Body of pancreas (tissue), 4 donors: Measurements from ENCODE around the gene SEL1L. TPM values are rescaled to one million over a fixed set of nuclear protein-coding genes. Genes with fewer than 3 reads are reported as not detected.

Experiments
- ATAC-seq: fragments of 150-250 bp; one replicate; pipeline ENCODE4 v1.9.1; 2016
- DNase-seq, 4 donors: peaks; one replicate each; pipeline ENCODE4 v3.0.0-alpha.2; 2019
- H3K27ac ChIP-seq, 4 donors: fragments of 200-600 bp; sonication (generic); 1 replicate in 3 of 4; 2 replicates in 1 of 4; pipeline versions ENCODE4 v1.5.1 to v1.6.1; 2016 to 2019; ENCODE audit warnings: mild to moderate bottlenecking in 1 of 4, mixed read lengths in 1 of 4, moderate library complexity in 1 of 4
- H3K27me3 ChIP-seq, 2 donors: fragments of 200-600 bp; sonication (generic); one replicate each; pipeline ENCODE4 v1.6.0; 2016; ENCODE audit warnings: mild to moderate bottlenecking in 1 of 2
- H3K36me3 ChIP-seq, 2 donors: fragments of 200-600 bp; sonication (generic); replicated peaks in 1 of 2; 2 replicates each; pipeline ENCODE4 v1.5.1; 2016; ENCODE audit warnings: low read depth in 2 of 2; ENCODE audit not compliant: insufficient read depth in 1 of 2
- H3K4me1 ChIP-seq: fragments of 200-600 bp; sonication (generic); one replicate; pipeline ENCODE4 v1.6.0; 2016
- H3K4me3 ChIP-seq, 2 donors: fragments of 200-600 bp; sonication (generic); 1 replicate in 1 of 2; 2 replicates in 1 of 2; pipeline ENCODE4 v1.5.1; 2016 to 2019
- H3K9me3 ChIP-seq, 3 donors: fragments of 200-600 bp; sonication (generic); 1 replicate in 2 of 3; 2 replicates in 1 of 3; pipeline ENCODE4 v1.5.1; 2016
- POLR2A ChIP-seq, 3 donors: fragments of 450-650 bp; IDR thresholded peaks; one replicate each; pipeline ENCODE4 v1.6.1; 2016; ENCODE audit warnings: antibody characterized with exemption in 3 of 3, mild to moderate bottlenecking in 2 of 3
- WGBS, 2 donors: methylation state at CpG; one replicate each; pipeline ENCODE4 v1.1.5; 2017; 5-methylcytosine and 5-hydroxymethylcytosine counted together
- intact Hi-C: fragments of 100-400 bp; cut with DNase I; formaldehyde crosslinking; loops from one replicate; pipeline ENCODE4 v1.15.1; 2023
- total RNA-seq, 2 donors: library from RNA; depleted of rRNA; stranded (reverse); fragments of >200 nt; gene quantifications; one replicate each; pipeline ENCODE4 v1.1.0, GENCODE V29; 2016
- TF ChIP-seq, protein P1 (sequence below), 7 experiments: fragments of 450-650 bp in 4 of 7; fragments of 200-600 bp in 3 of 7; sonication (generic) in 3 of 7; IDR thresholded peaks; one replicate each; pipeline ENCODE4 v1.5.1; 2016 to 2019; ENCODE audit warnings: antibody characterized with exemption in 7 of 7

SEL1L gene
- total RNA-seq, 2 donors from 2014 or later, result 183 to 268 TPM

DNA sequence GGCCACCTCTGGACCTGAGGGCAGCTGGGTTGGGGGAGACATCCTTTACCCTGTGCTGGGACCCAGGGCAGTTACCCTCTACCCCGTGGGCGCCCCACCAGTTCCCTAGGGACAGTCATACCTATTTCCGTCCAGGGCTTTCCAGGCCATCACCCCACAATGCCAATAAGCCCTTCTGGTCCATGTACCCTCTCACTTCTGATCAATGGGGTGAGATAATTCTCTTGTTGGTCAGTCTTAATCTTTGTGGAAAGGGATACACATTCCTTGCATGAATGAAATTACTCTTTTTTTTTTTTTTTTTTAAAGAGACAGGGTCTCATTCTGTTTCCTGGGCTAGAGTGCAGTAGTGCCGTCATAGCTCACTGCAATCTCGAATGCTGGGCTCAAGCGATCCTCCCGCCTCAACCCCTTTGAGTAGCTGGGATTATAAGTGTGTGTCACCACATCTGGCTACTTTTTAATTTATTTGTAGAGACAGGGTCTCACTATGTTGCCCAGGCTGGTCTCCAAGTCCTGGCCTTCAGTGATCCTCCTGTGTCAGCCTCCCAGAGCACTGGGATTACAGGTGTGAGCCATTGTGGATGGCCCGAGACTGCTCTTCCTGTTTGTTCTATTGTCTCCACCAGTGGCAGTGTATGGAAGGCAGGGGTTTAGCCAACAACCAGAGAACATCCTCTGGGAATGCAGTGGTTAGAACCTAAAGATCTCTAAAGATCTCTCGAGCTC, 87.2 kb downstream of the SEL1L start:
- no peak overlapping the region for H3K4me3 ChIP-seq
- H3K9me3 ChIP-seq, result no peaks in the 10 kb centered on the region
- H3K36me3 ChIP-seq, result no peaks in the 10 kb centered on the region
- TF ChIP-seq POLR2A (IDR thresholded peaks at IDR 0.05), result no peak
- H3K27ac ChIP-seq, result no peak overlapping the region
- H3K27me3 ChIP-seq, result no peaks in the 10 kb centered on the region
- DNase-seq (no peak), ATAC-seq (no peak)
- 88 to 89% methylated on average over 9 of the region's 9 CpGs for WGBS, 2 donors
- intact Hi-C loops, result no loop called here
- peaks cover 10% of the 10 kb centered on the region for H3K4me1 ChIP-seq

DNA sequence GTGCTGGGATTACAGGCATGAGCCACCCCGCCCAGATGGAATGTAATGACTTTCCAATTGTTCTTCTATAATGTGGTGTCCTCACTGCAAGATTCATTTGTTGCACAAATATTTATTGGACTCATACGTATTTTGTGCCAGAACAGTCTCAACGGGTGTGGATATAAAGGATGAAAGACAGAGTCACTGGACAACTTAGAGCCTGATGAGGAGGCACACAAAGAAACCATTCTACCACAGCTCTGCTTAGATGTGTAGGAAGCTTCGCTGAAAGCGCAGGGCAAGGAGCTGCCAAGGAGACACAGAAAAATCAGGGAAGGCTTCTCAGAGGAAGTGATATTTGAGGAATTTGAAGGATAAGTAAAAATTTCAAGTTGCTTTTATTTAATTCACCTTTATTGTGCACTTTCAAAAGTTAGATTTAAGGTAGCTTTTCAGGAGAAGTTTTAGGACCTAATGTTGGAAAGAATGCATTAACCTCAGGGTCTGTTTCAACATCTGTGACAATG, 92.0 kb downstream of the SEL1L start:
- no peaks in the 10 kb centered on the region for H3K9me3 ChIP-seq
- H3K36me3 ChIP-seq, result no peaks in the 10 kb centered on the region
- no peak overlapping the region for H3K4me3 ChIP-seq
- 67 to 70% methylated on average over 5 of the region's 5 CpGs for WGBS, 2 donors
- intact Hi-C loops, result no loop called here
- no peak for TF ChIP-seq POLR2A (IDR thresholded peaks at IDR 0.05)
- TF ChIP-seq, protein P1, sequence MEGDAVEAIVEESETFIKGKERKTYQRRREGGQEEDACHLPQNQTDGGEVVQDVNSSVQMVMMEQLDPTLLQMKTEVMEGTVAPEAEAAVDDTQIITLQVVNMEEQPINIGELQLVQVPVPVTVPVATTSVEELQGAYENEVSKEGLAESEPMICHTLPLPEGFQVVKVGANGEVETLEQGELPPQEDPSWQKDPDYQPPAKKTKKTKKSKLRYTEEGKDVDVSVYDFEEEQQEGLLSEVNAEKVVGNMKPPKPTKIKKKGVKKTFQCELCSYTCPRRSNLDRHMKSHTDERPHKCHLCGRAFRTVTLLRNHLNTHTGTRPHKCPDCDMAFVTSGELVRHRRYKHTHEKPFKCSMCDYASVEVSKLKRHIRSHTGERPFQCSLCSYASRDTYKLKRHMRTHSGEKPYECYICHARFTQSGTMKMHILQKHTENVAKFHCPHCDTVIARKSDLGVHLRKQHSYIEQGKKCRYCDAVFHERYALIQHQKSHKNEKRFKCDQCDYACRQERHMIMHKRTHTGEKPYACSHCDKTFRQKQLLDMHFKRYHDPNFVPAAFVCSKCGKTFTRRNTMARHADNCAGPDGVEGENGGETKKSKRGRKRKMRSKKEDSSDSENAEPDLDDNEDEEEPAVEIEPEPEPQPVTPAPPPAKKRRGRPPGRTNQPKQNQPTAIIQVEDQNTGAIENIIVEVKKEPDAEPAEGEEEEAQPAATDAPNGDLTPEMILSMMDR (IDR thresholded peaks at IDR 0.05), result no peak
- peaks cover 6% of the 10 kb centered on the region for H3K4me1 ChIP-seq
- no peak for ATAC-seq
- DNase-seq, result no peak
- no peak overlapping the region for H3K27ac ChIP-seq
- no peaks in the 10 kb centered on the region for H3K27me3 ChIP-seq

DNA sequence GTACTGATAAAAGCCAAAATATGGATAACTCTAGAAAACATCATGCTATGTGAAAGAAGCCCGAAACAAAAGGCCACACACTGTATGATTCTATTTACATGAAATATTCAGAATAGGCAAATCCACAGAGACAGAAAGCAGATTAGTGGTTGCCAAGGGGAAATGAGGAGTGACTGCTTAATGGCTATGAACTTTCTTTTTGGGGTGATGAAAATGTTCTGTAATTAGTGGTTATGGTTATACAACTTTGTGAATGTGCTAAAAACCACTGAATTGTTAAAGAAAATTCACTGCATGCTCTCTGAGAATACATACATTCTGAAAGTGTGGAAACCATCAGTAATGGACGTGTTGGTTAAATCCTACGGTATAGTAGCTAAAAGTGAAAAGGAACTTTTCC, 93.6 kb downstream of the SEL1L start:
- DNase-seq, result no peak
- no peak for ATAC-seq
- H3K4me1 ChIP-seq, result peaks cover 13% of the 10 kb centered on the region
- intact Hi-C loops, result no loop called here
- H3K4me3 ChIP-seq, result no peak overlapping the region
- no peaks in the 10 kb centered on the region for H3K36me3 ChIP-seq
- TF ChIP-seq, protein P1 (IDR thresholded peaks at IDR 0.05), result no peak
- no peak for TF ChIP-seq POLR2A (IDR thresholded peaks at IDR 0.05)
- WGBS, 2 donors, result 75% methylated on average over 3 of the region's 3 CpGs
- no peaks in the 10 kb centered on the region for H3K27me3 ChIP-seq
- no peaks in the 10 kb centered on the region for H3K9me3 ChIP-seq
- no peak overlapping the region for H3K27ac ChIP-seq

DNA sequence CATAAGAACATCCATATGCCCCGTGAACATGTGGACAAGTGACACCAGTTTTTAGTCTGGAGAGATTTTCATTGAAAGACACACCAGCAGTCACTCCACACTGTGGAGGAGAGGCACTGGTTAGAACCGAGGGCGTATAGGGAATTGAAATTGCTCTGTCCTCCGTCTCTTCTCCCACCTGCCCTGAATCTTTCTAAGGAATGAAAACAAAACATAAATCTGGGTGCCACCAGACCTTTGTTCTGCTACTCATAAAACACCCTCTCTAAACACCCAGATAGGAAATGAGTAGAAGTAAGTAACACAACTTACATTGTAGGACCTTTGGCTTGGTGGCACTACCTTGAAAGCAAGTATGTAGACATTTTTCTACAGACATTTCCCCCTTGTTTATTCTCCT, 96.4 kb downstream of the SEL1L start:
- no peak overlapping the region for H3K27ac ChIP-seq
- DNase-seq (no peak), ATAC-seq (no peak)
- peaks cover 14% of the 10 kb centered on the region for H3K4me1 ChIP-seq
- no peak for TF ChIP-seq POLR2A (IDR thresholded peaks at IDR 0.05)
- TF ChIP-seq, protein P1 (IDR thresholded peaks at IDR 0.05), result no peak
- no peaks in the 10 kb centered on the region for H3K27me3 ChIP-seq
- WGBS, 2 donors, result 30 to 36% methylated on average over 4 of the region's 4 CpGs
- intact Hi-C loops, result no loop called here
- no peaks in the 10 kb centered on the region for H3K36me3 ChIP-seq
- no peaks in the 10 kb centered on the region for H3K9me3 ChIP-seq
- no peak overlapping the region for H3K4me3 ChIP-seq

DNA sequence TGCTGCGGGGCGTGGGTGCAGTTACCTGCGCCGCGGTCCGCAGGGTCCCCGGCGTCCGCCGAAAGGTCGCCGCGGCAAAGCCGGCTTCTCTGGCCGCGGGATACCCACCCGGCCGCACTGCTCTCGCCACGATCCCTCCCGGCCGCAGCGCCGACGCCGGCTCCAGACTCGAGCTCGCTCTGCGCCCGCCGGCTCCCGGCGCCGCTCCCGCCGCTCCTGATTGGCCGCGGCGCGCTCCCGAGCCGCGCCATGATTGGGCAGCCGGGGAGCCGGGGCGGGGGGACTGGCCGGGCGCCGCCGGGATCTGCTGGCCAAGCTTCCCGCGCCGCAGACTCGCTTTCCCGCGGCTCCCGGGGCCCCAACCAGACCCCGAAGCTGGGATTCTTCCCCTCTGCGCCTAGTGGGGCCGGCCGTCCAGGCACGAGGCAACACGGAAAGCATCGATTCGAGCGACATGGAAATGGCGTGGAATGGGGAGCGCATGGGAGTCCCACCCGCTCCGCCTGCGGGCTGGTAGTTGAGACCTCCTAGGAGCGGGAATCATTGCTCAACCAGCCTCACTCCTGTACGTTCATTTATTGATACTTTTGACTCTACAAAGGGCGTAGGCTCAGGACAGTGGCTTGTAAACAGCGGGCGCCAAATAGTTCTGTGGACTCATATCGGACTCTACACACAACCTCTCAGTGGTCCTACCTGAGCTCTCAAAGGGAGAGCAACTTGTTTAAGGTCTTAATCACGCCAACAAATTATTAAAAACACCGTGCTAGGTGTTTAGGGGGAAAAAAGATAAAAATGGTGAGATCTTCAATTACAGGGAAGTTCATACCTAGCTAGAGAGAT, 97.1 kb downstream of the SEL1L start:
- WGBS, 2 donors, result 1 to 5% methylated on average over 13 to 27 of the region's 79 CpGs
- H3K27ac ChIP-seq, result peak overlapping the region in 1 of 4 donors; percentile 4
- peak overlapping the region in 1 of 2 donors; percentile 54 for H3K4me3 ChIP-seq
- no peaks in the 10 kb centered on the region for H3K9me3 ChIP-seq
- intact Hi-C loops, result no loop called here
- TF ChIP-seq, protein P1 (IDR thresholded peaks at IDR 0.05), result no peak
- TF ChIP-seq POLR2A (IDR thresholded peaks at IDR 0.05), result no peak
- H3K27me3 ChIP-seq, result no peaks in the 10 kb centered on the region
- DNase-seq (peak; percentile 77 to 83 (median 78)), ATAC-seq (peak; percentile 97)
- peaks cover 14% of the 10 kb centered on the region for H3K4me1 ChIP-seq
- no peaks in the 10 kb centered on the region for H3K36me3 ChIP-seq
